ENCODE measurements around the gene CT45A3.
"Not testable (repeated sequence)": the region's sequence is repeated elsewhere in the genome, so short reads cannot be mapped to it uniquely, and the experiment has no call there.

CT45A3 gene

GRCh38 chrX:135768091-135768490 is at the start of gene CT45A3:
Gene CT45A3 (minus strand): TSS chrX:135768191. CDS start chrX:135764444, 3,747 bp downstream.
- DNase-seq (ENCODE audit: low read depth in 2 of 2): not testable (repeated sequence)

- not testable (repeated sequence) for DNase-seq (ENCODE audit: low read depth in 2 of 2)
Measured at GRCh38 chrX:135802687-135803086, 34.7 kb upstream of the CT45A3 start, which contains the start of gene CT45A6. Gene CT45A6 (minus strand): TSS chrX:135802787. CDS start chrX:135798993, 3,794 bp downstream.

- not testable (repeated sequence) for DNase-seq (ENCODE audit: low read depth in 2 of 2)
Measured at GRCh38 chrX:135785403-135785802, 17.4 kb upstream of the CT45A3 start, which contains the start of gene CT45A5. Gene CT45A5 (minus strand): TSS chrX:135785503. CDS start chrX:135781729, 3,774 bp downstream.

- DNase-seq (ENCODE audit: low read depth in 2 of 2): not testable (repeated sequence)
Measured at GRCh38 chrX:135744739-135745138, 23.3 kb downstream of the CT45A3 start.

- no peak for DNase-seq (ENCODE audit: low read depth in 2 of 2)
Measured at GRCh38 chrX:135741192-135741715, 26.7 kb downstream of the CT45A3 start.

- DNase-seq (ENCODE audit: low read depth in 2 of 2): peak; percentile 14 to 20
Measured at GRCh38 chrX:135740681-135741149, 27.3 kb downstream of the CT45A3 start.

GRCh38 chrX:135737366-135738071 is 30.5 kb downstream of the CT45A3 start:
- DNase-seq (ENCODE audit: low read depth in 2 of 2): no peak

GRCh38 chrX:135734666-135735065 is 33.3 kb downstream of the CT45A3 start:
- DNase-seq (ENCODE audit: low read depth in 2 of 2): not testable (repeated sequence)

GRCh38 chrX:135713795-135714194 is 54.2 kb downstream of the CT45A3 start:
- DNase-seq (ENCODE audit: low read depth in 2 of 2): no peak

- peak; percentile 4 to 30 for DNase-seq (ENCODE audit: low read depth in 2 of 2)
Measured at GRCh38 chrX:135713183-135713689, 54.8 kb downstream of the CT45A3 start, which contains the start of gene CT45A1. Gene CT45A1 (plus strand): TSS chrX:135713639. CDS start chrX:135718941, 5,302 bp downstream.
